ENCODE results near the gene ADAMTS18.

- TF ChIP-seq CTCF (conservative IDR thresholded peaks at IDR 0.05) (no peak), EZH2 (IDR thresholded peaks at IDR 0.05; ENCODE audit: low read depth) (no peak)
These were observed 36.0 kb upstream of the ADAMTS18 start for GRCh38 chr16:77470851-77471250.
